GM19025 (cell line): ENCODE measurements around the gene MYMK.

Experiments used
- ATAC-seq: cut with Tn5 transposase; IDR thresholded peaks from one replicate; pipeline ENCODE4 v1.9.1; 2021; ENCODE audit warnings: mild to moderate bottlenecking, low read depth, moderate library complexity; ENCODE audit not compliant: unreplicated experiment

Gene MYMK

GRCh38 chr9:133558191-133559126 lies 33.7 kb upstream of the MYMK start:
- ATAC-seq: no peak

DNA sequence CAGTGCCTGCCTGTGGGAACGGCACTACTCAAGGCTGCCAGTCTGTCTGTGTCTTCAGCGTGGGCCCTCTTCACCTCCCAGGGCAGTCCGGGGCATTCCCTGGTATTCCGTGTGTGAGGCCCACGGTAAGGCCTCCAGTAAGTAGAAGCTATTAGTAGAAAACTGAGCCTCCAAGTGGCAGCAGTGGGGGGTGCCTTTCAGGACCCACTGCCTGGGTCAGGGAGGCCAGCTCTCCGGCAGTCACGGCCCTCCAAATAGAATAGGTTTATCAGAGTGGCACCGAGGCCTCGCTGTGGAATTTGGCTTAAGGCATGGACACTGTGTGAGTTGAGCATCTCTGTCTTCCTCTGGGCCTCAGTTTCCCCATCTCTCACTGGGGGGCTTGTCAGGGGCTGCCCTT lies 32.8 kb upstream of the MYMK start:
- no peak for ATAC-seq

- no peak for ATAC-seq
Observed at GRCh38 chr9:133556354-133556753, 31.6 kb upstream of the MYMK start.

- ATAC-seq: no peak
Observed at GRCh38 chr9:133554729-133555128, 30.0 kb upstream of the MYMK start.

GRCh38 chr9:133553973-133554713 lies 29.4 kb upstream of the MYMK start:
- ATAC-seq: no peak

- ATAC-seq: no peak
Observed at GRCh38 chr9:133553123-133553522, 28.4 kb upstream of the MYMK start.

DNA sequence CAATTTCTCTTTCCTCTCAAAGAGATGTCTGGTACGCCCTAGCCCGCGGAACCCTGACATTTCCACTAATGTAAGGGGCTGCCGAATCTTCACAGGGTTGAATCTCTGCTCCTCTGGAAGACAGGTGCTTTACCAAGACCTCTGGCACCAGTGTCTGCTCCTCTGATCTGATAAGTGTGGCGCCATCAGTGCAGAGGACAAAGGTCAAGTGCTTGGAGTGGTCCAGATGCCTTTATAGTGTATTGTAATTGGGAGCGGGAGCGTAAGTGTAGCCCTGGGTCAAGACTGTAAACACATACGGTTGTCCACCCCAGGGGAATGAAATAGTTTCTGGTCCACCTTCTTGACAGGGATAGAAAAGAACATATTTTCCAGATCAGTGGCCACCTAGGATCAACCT lies 27.5 kb upstream of the MYMK start:
- no peak for ATAC-seq

DNA sequence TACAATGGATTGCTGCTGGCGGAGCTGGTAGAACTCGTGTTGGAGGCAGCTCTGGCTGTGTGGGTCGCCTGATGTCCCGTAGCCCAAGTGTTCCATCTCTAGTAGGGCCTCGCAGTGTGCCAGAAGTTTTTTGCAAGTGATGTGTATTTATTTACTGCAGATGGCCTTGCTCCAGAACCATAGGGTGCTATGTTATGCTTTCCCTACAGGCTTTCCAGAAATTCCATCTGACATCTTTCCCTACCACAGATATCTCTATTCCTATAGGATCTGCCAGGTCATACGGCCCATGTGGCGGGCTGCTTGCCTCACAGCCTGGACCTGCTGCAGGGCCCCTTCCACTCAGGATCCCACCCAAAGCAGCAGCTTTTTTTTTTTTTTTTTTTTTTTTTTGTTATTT lies 26.7 kb upstream of the MYMK start:
- no peak for ATAC-seq

DNA sequence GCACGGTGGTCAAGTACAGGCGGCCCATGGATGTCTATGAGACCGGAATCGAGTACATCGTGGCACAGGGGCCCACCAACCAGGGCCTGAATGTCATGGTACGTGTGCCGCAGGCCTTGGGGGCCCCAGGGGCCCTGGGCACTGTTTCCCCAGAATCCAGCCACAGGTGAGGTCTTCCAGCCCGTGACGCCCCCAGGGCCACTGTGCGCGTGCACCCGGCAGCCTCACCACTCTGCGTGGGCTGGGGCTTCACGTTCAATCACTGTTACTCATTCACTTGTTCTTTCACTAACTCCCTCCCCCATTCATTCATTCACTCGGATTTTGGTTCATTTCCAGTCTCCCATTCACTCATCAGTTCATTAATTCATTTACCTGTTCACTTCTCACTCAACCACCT lies 22.4 kb upstream of the MYMK start:
- no peak for ATAC-seq

- no peak for ATAC-seq
Observed at GRCh38 chr9:133546287-133546680, 21.5 kb upstream of the MYMK start.

DNA sequence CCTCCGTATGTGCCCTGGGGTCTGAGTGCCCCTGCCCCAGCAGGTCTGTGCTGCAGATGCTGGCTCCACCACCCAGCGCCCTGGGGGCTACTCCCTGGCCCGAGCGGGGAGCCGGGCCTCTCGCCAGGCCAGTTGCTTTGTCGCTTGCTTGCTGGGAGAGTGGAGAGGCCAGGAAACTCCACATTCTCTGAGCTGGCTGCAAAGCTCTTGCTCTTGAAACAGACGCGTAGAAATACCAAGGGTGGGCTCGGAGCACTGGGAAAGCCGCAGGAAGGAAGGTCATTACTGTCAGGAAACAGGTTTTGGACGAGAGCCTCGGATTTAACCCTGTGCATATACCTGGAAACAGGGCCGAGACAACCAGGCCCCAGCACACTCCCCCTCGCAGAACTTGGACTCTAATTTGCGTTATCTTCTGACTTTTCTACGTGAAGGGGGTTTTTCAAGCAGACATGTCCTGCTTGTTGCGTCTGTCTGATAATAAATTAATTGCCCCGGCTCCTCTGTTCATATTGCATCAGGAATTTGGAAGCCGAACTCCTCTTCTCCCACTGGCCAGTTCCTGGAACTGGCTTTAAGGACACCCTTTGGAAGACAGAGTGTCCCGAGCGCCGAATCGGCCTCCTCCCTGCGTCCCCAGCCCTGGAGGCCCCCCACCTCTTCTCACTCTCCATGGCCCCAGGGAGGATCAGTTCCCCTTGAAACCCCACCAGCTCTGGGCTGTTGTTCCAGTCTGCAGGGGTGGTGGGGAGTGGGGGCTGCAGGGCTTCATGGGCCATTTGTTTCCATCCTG lies 20.9 kb upstream of the MYMK start:
- ATAC-seq: no peak

GRCh38 chr9:133543772-133544467 lies 19.2 kb upstream of the MYMK start:
- ATAC-seq: no peak

- no peak for ATAC-seq
Observed at GRCh38 chr9:133542002-133542401, 17.2 kb upstream of the MYMK start.

DNA sequence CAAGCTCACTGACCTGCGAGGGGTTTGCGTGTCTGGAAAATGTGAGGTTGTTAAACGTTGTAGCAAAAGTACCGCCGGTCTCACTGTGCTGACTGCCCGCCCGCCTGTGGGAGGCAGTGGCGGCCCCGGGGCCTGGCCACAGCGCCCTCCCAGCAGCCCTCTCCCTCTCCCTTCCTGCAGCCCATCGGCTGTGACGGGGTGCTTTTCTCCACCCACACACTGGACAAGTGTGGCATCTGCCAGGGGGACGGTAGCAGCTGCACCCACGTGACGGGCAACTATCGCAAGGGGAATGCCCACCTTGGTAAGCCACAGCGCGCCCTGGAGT lies 15.9 kb upstream of the MYMK start:
- ATAC-seq: no peak

GRCh38 chr9:133539991-133540697 lies 15.4 kb upstream of the MYMK start:
- ATAC-seq: no peak

- ATAC-seq: no peak
Observed at GRCh38 chr9:133538851-133539833, 14.4 kb upstream of the MYMK start.

DNA sequence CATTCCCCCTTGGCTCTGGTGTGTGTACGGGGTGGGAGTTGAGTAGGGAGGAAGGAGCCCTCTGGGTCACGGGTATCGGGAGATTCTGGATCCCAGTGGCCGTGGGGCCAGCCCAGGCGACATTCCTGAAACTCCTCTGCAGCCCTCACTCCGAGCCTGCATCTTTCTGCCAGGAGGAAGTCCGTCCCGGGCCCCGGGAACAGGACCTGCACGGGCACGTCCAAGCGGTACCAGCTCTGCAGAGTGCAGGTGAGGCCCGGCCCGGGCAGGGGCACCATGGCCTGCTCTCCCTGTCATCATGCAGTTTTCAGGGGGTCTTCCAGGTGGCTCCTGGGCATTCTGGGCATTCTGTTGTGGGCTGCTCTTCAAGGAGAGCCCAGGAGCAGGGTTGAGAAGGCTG lies 13.4 kb upstream of the MYMK start:
- ATAC-seq: no peak

GRCh38 chr9:133537257-133537656 lies 12.5 kb upstream of the MYMK start:
- no peak for ATAC-seq

- no peak for ATAC-seq
Observed at GRCh38 chr9:133536536-133536935, 11.8 kb upstream of the MYMK start.
